HS-5 (cell line): ENCODE results near the gene PHF1.
A peak's percentile ranks its signal among the peaks of the same experiment; 100 is the strongest.

Experiments used
- DNase-seq: peaks from one replicate; pipeline ENCODE4 v3.0.0-alpha.2; 2012; ENCODE audit warnings: low read depth

Gene PHF1

GRCh38 chr6:33417903-33418689 lies 7.3 kb downstream of the PHF1 start, which contains the start of gene CUTA:
TSS of gene CUTA (minus strand) at chr6:33418107. CDS start at chr6:33418000, 107 bp downstream.
- DNase-seq: peak; percentile 96

DNA sequence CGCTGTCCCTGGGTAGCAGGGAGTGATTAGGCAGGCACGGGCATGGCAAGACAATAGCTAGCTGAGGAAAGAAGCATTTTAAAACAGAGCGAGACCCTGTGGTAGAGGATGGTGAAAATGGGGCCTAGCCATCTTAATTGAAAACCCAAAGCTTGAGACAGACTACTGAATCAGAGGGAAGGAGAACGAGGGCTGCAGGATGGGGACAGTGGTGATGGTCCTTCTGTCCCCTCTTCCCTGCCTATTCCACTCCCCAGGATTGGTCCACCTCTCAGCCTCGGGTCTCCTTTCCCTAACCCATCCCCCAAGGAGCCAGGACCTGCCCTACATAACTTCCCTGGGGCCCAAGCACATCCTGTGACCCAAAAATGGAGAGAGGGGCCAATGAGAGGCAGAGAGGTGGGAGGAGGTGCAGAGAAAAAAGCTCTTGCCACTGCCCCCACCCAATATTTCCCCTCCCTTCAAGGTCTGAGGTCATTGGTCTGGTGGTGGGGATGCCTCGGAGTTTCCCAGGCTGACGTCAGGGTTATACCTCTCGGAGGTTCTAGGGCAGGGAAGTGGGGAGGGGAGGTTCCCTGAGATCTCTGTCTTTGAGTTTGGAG lies 8.0 kb downstream of the PHF1 start:
- no peak for DNase-seq

DNA sequence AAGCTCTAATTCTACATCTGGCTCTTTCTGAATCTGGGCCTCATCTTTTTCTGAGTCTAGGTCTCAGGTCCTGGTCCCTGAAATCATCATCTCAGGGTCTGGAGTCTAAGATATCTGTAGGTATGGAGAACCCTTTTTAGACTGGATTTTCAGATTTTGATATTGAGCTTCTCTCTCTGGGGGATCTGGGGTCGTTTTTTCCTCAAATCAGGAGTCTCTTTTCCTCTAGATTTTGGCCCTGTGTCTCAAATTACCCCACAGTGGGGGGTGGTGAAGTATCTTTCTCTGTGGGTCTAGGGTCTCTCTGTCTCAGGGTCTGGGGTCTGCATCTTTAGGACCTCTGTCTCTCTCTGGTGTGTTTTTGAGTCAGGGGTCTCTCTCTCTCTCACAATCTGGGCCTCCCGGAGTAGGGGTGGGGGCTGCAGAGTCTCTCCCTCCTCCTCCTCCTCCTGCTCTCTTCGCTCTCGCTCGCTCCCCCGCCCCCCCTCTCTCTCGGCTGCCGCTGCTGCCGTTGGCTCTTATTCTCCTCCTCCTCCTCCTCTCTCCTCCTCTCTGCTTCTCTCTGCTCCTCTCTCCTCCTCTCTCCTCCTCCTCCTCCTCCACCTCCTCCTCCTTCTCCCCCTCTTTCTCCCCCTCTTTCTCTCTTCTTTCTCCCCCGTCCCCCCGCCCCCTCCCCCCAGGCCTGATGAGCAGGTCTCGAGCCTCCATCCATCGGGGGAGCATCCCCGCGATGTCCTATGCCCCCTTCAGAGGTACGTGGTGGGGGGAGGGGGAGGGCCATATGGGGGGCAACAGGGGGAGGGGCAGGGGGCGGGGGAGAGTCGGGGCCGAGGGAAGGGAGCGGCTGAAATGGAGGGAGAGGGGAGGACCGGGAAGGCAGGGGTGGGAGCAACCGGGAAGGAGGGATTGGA lies 9.0 kb downstream of the PHF1 start, which contains the start of gene SYNGAP1:
Gene SYNGAP1 (plus strand): TSS at position 486 of the 911 bp plus-strand sequence. CDS start 200 bp downstream, at position 686.
- no peak for DNase-seq

GRCh38 chr6:33420491-33421343 lies 9.9 kb downstream of the PHF1 start:
- DNase-seq: no peak

GRCh38 chr6:33421344-33421643 lies 10.5 kb downstream of the PHF1 start:
- DNase-seq: no peak

GRCh38 chr6:33423777-33424176 lies 13.0 kb downstream of the PHF1 start:
- DNase-seq: no peak

DNA sequence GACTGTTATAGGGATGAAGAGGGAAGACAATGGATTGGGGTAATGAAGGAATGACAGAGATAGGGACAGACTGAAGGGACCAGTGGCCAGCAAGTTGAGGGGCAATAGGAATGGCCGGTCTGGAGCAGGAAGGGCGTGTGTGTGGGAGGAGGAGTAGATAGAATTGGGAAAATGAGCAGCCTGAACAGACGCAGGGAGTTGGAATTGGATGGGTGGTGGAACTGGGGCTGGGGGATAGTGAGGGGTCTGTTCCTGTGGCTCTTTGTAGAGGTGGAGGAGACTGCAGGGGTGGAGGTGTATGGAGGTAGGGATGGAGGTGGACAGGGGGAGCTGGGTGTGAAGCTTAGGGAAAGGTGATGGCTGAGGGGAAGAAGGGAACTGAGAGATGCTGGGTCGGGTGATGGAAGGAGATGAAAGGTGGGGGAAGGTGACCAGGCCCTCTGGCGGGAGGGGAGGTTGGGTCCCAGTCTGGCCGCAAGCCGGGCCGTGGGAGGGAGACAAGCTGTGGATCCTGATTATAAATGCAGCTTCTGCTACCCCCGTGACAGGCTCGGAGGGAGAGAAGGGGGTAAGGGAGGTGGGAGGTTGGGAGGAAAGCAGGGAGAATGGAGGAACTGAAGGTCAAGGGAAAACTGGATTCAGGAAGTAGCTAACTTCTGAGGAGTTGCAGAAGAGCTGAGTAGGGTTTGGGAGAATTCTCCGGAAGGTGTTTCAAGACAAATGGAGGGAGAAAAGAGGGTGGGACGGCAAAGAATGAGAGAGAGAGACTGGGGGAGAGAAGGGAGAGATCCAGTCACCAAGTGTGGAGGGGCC lies 14.2 kb downstream of the PHF1 start:
- DNase-seq: no peak

- no peak for DNase-seq
Observed at GRCh38 chr6:33425668-33426577, 15.1 kb downstream of the PHF1 start.

GRCh38 chr6:33426590-33427511 lies 16.0 kb downstream of the PHF1 start:
- no peak for DNase-seq

DNA sequence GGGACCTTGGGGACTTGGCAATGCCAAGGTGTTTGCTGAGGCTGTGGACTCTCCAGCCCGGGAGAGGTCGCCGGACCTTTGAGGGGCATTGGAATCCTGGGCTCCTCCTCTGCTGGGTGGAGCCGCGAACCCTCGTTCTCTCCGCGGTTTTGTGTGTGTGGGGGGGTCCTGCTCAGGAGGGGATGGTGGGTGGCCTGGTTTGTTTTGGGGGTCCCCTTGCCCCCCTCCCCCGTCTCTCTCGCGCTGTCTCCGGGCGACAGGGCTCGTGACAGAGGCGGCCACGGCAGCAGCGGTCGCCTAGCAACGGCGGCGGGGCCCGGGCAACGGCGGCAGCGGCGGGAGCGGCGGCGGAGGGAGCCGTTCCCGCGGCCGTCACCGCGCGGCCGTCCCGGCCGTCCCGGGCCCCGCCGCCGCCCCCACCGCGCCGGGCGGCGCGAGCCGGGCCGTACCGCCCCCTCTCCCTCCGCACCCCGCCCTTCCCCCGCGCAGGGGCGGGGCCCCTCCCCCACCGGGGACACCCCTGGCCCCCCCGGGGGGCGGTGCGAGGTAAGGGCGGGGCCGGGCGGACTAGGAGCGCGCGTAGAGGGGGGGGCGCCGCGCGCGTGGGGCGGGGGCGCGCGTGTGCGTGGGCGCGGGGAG lies 16.9 kb downstream of the PHF1 start:
- DNase-seq: no peak

GRCh38 chr6:33428224-33428965 lies 17.6 kb downstream of the PHF1 start:
- DNase-seq: no peak

DNA sequence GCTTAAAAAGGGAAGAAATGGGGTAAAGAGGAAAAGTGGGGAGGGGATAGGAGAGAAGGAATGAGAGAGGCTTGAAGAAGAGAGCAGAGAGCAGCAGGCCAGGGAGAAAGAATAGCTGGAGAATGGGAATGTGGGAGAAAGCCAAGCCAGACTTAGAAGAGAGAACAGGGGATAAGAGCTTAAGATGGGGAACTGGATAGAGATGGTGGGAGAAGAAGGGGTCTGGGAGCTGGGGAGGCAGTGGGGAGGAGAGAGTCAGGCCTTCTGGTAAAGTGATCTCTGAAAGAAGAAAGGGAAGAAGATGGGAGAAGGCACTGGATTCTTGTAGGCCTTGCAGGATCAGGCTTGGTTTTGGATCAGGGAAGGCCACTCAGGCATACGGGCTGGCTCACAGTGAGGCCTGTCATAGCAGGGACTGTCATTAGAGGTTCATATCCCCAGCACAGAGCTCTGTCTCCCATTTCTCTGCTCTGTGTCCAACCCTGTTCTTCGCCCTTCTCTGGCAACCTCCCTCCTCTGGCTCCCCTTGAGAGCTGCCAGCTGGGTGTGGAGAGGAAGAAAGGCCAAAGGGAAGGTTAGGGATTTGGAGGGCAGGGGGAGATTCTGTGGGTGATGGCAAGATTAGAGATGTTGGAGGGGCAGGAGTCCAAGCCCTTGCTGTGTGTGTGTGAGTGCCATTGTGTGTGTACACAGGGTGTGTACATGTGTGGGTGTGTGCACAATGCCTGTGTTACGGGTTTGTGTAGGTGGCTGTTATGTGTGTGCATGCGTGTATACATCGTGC lies 18.3 kb downstream of the PHF1 start:
- DNase-seq: no peak

- DNase-seq: no peak
Observed at GRCh38 chr6:33429750-33430052, 18.9 kb downstream of the PHF1 start.

DNA sequence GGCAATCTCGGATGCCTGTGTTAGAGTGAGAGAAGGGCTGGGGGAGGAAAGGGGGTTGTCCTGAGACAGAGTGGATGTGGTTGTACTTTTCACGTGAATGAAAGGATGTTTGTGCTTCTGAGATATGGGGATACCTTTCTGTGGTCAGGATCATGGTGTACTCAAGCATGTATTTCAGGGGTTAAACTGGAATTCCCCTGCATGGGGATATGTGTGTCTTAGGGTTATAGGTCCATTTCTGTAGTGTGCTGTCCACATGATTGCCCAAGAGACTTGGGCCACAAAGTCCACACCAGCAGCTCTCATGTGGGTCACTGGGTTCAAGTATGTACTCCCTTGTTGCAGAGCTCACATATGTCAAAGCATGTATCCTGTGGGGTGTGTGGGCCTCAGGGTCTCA lies 19.5 kb downstream of the PHF1 start:
- DNase-seq: no peak

GRCh38 chr6:33430991-33431879 lies 20.4 kb downstream of the PHF1 start:
- no peak for DNase-seq
